Neural crest cell (in vitro differentiated cells): Measurements from ENCODE around the gene KIF3B. TPM values are rescaled to one million over a fixed set of nuclear protein-coding genes. Genes with fewer than 3 reads are reported as not detected.
"Not testable (repeated sequence)": the region's sequence is repeated elsewhere in the genome, so short reads cannot be mapped to it uniquely, and the experiment has no call there.

Experiments used
- DNase-seq: peaks from one replicate; pipeline ENCODE4 v3.0.0; 2021; ENCODE audit warnings: low read depth, mixed read lengths, low spot score
- H3K27ac Mint-ChIP-seq: one replicate; pipeline ENCODE4 v1.8.0; 2021; ENCODE audit warnings: mild to moderate bottlenecking, mixed read lengths; ENCODE audit not compliant: unreplicated experiment
- H3K27me3 Mint-ChIP-seq: 2 replicates; pipeline ENCODE4 v1.8.0; 2021; ENCODE audit warnings: low read depth, mild to moderate bottlenecking, mixed read lengths
- H3K36me3 Mint-ChIP-seq: 2 replicates; pipeline ENCODE4 v1.8.0; 2021; ENCODE audit warnings: low read depth, mild to moderate bottlenecking, mixed read lengths
- H3K4me1 Mint-ChIP-seq: 2 replicates; pipeline ENCODE4 v1.8.0; 2021; ENCODE audit warnings: mixed read lengths
- H3K4me3 Mint-ChIP-seq: one replicate; pipeline ENCODE4 v1.8.0; 2021; ENCODE audit warnings: mild to moderate bottlenecking, mixed read lengths
- H3K9me3 Mint-ChIP-seq: 2 replicates; pipeline ENCODE4 v1.8.0; 2021; ENCODE audit warnings: mixed read lengths
- total RNA-seq: library from RNA; stranded (reverse); gene quantifications from 2 replicates; pipeline ENCODE4 v1.2.1, GENCODE V29; 2021
- TF ChIP-seq, protein P1 (sequence below): fragments of 200-600 bp; sonication (generic); conservative IDR thresholded peaks from 2 replicates; pipeline ENCODE4 v1.5.0; 2021; ENCODE audit warnings: antibody characterized with exemption, mild to moderate bottlenecking

The KIF3B gene
- total RNA-seq, 1 donor from 2014 or later, result 45.5 TPM

DNA sequence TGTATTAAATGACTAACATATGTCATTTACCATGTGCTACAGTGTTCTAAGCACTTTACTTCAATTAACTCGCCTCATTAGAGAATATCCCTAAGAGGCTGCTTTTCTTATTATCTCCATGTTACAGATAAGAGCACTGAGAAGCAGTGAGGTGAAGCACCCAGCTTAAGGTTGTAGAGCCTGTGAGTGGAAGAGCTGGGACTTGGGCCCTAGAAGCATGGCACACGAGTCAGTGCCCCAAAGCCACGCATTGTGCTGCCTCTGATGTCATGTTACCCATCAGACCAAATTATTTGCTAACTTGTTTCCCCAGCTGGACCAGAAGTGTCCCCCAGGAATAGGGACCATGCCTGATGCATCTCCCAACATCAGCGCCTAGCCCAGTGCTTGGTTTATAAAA is 35.6 kb upstream of the KIF3B start:
- Mint-ChIP-seq H3K4me1 (peaks cover 7% of the 10 kb centered on the region), H3K9me3 (no peaks in the 10 kb centered on the region), H3K27me3 (no peaks in the 10 kb centered on the region), H3K27ac (no peak overlapping the region), H3K4me3 (no peak overlapping the region), H3K36me3 (no peaks in the 10 kb centered on the region)
- DNase-seq, result no peak
- TF ChIP-seq, protein P1, sequence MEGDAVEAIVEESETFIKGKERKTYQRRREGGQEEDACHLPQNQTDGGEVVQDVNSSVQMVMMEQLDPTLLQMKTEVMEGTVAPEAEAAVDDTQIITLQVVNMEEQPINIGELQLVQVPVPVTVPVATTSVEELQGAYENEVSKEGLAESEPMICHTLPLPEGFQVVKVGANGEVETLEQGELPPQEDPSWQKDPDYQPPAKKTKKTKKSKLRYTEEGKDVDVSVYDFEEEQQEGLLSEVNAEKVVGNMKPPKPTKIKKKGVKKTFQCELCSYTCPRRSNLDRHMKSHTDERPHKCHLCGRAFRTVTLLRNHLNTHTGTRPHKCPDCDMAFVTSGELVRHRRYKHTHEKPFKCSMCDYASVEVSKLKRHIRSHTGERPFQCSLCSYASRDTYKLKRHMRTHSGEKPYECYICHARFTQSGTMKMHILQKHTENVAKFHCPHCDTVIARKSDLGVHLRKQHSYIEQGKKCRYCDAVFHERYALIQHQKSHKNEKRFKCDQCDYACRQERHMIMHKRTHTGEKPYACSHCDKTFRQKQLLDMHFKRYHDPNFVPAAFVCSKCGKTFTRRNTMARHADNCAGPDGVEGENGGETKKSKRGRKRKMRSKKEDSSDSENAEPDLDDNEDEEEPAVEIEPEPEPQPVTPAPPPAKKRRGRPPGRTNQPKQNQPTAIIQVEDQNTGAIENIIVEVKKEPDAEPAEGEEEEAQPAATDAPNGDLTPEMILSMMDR, result no peak

DNA sequence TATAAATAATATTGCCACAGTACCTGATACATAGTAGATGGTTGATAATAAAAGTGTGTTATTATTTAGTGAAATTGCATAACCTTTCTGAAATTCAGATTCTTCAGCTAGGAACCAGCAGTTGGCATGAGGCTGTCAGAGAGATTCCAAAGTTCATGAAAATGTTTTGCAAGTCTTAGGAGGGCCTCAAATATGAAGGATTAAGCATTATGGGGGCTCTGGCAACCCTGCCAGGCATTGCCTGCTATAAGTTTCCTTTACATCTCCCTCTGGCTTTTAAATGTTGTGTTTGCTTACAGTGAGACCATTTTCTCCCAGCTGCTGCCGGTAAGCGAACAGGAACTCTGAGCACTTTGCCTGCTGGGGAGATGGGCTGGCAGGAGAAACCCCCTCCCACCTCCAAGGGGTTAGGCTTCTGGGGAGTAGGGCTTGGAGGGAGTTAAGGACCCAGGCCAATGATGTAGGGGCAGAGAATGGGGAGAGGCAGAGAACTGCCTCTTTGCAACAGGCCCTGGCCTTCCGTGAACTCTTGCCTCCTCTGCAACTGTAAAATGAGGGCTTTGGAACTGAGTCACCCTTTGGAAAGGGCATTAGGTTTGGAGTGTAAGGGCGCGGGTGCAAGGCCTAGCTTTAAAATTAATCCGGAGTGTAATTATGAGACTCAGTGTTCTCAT is 33.2 kb upstream of the KIF3B start:
- no peak overlapping the region for H3K4me3 Mint-ChIP-seq
- no peak for DNase-seq

DNA sequence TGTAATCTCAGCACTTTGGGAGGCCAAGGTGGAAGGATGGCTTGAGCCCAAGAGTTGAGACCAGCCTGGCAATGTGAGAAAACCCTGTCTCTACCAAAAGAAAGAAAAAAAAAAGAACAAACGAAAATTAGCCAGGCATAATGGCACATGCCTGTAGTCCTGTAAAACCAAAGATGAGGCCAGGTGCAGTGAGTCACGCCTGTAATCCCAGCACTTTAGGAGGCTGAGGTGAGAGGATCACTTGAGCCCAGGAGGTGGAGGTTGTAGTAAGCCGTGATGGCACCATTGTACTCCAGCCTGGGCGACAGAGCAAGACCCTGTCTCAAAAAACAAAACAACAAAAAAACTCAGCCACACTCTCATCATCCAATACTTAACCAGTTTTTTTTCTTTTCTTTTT is 32.5 kb upstream of the KIF3B start:
- Mint-ChIP-seq H3K9me3 (no peaks in the 10 kb centered on the region), H3K27ac (no peak overlapping the region), H3K4me3 (no peak overlapping the region), H3K27me3 (no peaks in the 10 kb centered on the region), H3K4me1 (peaks cover 7% of the 10 kb centered on the region), H3K36me3 (no peaks in the 10 kb centered on the region)
- TF ChIP-seq, protein P1, result no peak
- no peak for DNase-seq

More for the DNA sequence above, 33.2 kb upstream of the KIF3B start:
- peak overlapping the region; percentile 14 for H3K27ac Mint-ChIP-seq
- TF ChIP-seq, protein P1, result no peak
- H3K4me1 Mint-ChIP-seq, result peaks cover 7% of the 10 kb centered on the region
- no peaks in the 10 kb centered on the region for H3K9me3 Mint-ChIP-seq
- no peaks in the 10 kb centered on the region for H3K27me3 Mint-ChIP-seq
- H3K36me3 Mint-ChIP-seq, result no peaks in the 10 kb centered on the region

- not testable (repeated sequence) for H3K27me3 Mint-ChIP-seq, H3K4me1 Mint-ChIP-seq, H3K9me3 Mint-ChIP-seq, H3K4me3 Mint-ChIP-seq, DNase-seq, H3K36me3 Mint-ChIP-seq
- H3K27ac Mint-ChIP-seq, result peak overlapping the region; percentile 39
These were observed 31.2 kb upstream of the KIF3B start for GRCh38 chr20:32246208-32246607.

GRCh38 chr20:32248043-32248442 is 29.4 kb upstream of the KIF3B start:
- no peaks in the 10 kb centered on the region for H3K4me1 Mint-ChIP-seq
- H3K36me3 Mint-ChIP-seq, result no peaks in the 10 kb centered on the region
- peak overlapping the region; percentile 43 for H3K27ac Mint-ChIP-seq
- DNase-seq, result no peak
- TF ChIP-seq, protein P1, result no peak
- no peak overlapping the region for H3K4me3 Mint-ChIP-seq
- no peaks in the 10 kb centered on the region for H3K27me3 Mint-ChIP-seq
- no peaks in the 10 kb centered on the region for H3K9me3 Mint-ChIP-seq

DNA sequence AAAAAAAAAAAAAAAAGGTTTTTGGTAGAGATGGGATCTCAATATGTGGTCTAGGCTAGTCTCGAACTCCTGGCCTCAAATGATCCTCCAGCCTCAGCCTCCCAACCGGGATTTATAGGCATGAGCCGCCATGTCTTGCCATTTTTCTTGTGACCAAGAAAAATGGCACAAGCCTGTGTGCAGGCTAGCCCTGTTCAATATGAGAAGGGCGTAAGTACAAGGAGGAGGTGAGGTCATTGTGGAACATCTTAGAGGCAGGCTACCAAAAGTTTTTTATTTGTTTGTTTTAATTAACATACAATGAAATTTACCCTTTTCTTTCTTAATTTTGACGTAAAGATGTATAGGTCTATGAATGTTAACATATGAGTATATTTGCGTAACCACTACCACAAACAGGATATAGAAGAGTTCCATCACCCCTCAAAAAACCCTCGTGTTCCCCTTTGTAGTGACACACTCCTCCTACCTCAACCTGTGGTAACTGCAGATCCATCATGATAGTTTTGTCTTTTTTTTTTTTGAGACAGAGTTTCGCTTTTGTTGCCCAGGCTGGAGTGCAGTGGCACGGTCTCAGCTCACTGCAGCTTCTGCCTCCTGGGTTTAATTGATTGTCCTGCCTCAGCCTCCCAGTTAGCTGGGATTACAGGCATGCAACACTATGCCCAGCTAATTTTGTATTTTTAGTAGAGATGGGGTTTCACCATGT is 28.3 kb upstream of the KIF3B start:
- Mint-ChIP-seq H3K36me3 (no peaks in the 10 kb centered on the region), H3K9me3 (no peaks in the 10 kb centered on the region), H3K4me1 (no peaks in the 10 kb centered on the region)

More for the DNA sequence above, 28.3 kb upstream of the KIF3B start:
- DNase-seq, result no peak
- Mint-ChIP-seq H3K27ac (no peak overlapping the region), H3K27me3 (no peaks in the 10 kb centered on the region), H3K4me3 (no peak overlapping the region)
- TF ChIP-seq, protein P1, result no peak
